Activated CD4-positive, alpha-beta T cell treated with anti-CD3 and anti-CD28 coated beads, Interleukin-2, Interleukin-4, amounts not matched to agents 100 ng/mL and 50 ng/mL, durations not matched to agents 16 hours and 8 hours (primary cell): ENCODE results near the gene GPER1.
"Not testable (repeated sequence)": the region's sequence is repeated elsewhere in the genome, so short reads cannot be mapped to it uniquely, and the experiment has no call there.

Experiments used
- DNase-seq: peaks from one replicate; pipeline ENCODE4 v3.0.0-alpha.2; 2020; ENCODE audit warnings: low spot score

GPER1 gene

GRCh38 chr7:1120791-1121190, 32.9 kb downstream of the GPER1 start:
- no peak for DNase-seq

GRCh38 chr7:1121476-1121875, 33.6 kb downstream of the GPER1 start:
- no peak for DNase-seq

GRCh38 chr7:1121886-1122831, 34.2 kb downstream of the GPER1 start:
- no peak for DNase-seq

GRCh38 chr7:1122832-1123501, 35.1 kb downstream of the GPER1 start:
- no peak for DNase-seq

GRCh38 chr7:1123715-1124114, 35.8 kb downstream of the GPER1 start:
- DNase-seq = no peak

- no peak for DNase-seq
Observed at GRCh38 chr7:1124164-1124563, 36.3 kb downstream of the GPER1 start.

- DNase-seq = no peak
Observed at GRCh38 chr7:1124816-1125602, 37.1 kb downstream of the GPER1 start.

GRCh38 chr7:1125603-1125969, 37.7 kb downstream of the GPER1 start:
- DNase-seq = no peak

- DNase-seq = no peak
Observed at GRCh38 chr7:1127001-1127400, 39.1 kb downstream of the GPER1 start.

GRCh38 chr7:1129431-1129830, 41.5 kb downstream of the GPER1 start:
- no peak for DNase-seq

- DNase-seq = no peak
Observed at GRCh38 chr7:1130021-1130990, 42.4 kb downstream of the GPER1 start.

GRCh38 chr7:1131471-1132265, 43.8 kb downstream of the GPER1 start:
- no peak for DNase-seq

- DNase-seq = no peak
Observed at GRCh38 chr7:1134951-1135350, 47.0 kb downstream of the GPER1 start.

GRCh38 chr7:1136841-1137516, 49.1 kb downstream of the GPER1 start:
- DNase-seq = peak; percentile 9

GRCh38 chr7:1137517-1138167, 49.7 kb downstream of the GPER1 start:
- no peak for DNase-seq

GRCh38 chr7:1140476-1141104, 52.7 kb downstream of the GPER1 start:
- DNase-seq = peak; percentile 25

GRCh38 chr7:1141651-1142050, 53.7 kb downstream of the GPER1 start:
- DNase-seq = no peak

GRCh38 chr7:1142051-1142635, 54.2 kb downstream of the GPER1 start:
- no peak for DNase-seq

GRCh38 chr7:1143031-1143430, 55.1 kb downstream of the GPER1 start:
- not testable (repeated sequence) for DNase-seq
